ENCODE data around the gene KRTAP1-3.
"Not testable (repeated sequence)": the region's sequence is repeated elsewhere in the genome, so short reads cannot be mapped to it uniquely, and the experiment has no call there.

Gene KRTAP1-3

DNA sequence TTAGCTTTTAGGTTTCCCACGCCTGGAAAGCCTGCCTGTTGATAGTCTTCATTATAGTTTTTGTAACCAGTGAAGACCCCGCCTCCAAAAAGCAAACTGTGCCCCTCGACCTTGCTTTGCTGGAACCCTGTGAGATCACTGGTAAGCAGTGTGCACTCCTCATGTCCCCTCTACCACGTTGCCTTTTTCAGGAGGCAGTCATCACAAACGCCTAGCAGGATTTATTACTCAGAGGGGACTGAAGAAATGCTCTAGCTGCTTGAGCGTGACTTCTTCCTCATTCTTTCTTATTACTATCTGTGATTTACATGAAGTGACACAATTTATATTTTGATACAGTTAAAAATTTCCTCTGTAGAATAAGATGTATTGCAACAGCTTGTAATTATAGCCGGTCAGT lies 19.2 kb downstream of the KRTAP1-3 start:
- no peak for DNase-seq
- intact Hi-C loops (cut with DNase I), result no loop called here

DNA sequence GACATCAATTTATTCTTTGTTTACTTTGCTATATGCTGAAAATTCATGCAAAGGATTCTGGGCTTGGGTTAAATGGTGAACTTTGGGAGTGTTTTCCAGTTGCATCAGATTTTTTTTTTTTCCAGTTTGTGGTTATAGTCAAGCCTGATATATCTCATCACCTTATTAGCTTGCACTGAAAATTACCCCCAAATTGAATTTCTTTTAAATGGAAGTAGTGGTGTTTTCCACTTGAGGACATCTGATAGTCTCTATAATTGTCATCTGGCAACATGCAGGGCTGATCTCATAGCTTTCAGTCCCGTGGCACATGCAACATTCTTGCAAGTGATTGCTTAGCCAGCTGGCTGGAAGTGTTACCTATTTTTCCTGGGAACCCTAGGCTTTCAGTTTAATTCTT lies 21.1 kb downstream of the KRTAP1-3 start:
- DNase-seq, result no peak

DNA sequence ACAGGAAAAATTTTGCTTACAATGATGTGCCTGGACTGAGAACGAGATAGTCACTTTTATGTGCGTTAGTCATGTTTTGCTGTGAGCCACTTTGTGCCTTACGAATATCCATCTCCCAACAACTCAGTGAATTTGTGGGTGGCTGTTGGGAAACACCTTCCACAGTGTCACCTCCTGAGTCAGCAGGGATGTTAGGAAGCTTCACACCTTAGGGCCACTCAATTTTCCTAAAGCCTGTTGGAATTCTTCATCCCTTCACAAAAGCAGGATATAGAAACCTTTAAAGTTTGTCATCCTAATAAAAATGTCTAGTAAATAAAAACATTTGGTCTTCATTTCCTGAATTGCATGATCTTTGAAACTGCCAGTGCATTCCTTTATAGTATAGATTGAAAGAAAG lies 21.5 kb downstream of the KRTAP1-3 start:
- DNase-seq, result no peak

More for the DNA sequence above, 21.1 kb downstream of the KRTAP1-3 start:
- intact Hi-C loops (cut with DNase I), result no loop called here

GRCh38 chr17:41012326-41013120 lies 22.2 kb downstream of the KRTAP1-3 start:
- DNase-seq, result no peak
- intact Hi-C loops (cut with DNase I), result no loop called here

More for the DNA sequence above, 21.5 kb downstream of the KRTAP1-3 start:
- intact Hi-C loops (cut with DNase I), result no loop called here

DNA sequence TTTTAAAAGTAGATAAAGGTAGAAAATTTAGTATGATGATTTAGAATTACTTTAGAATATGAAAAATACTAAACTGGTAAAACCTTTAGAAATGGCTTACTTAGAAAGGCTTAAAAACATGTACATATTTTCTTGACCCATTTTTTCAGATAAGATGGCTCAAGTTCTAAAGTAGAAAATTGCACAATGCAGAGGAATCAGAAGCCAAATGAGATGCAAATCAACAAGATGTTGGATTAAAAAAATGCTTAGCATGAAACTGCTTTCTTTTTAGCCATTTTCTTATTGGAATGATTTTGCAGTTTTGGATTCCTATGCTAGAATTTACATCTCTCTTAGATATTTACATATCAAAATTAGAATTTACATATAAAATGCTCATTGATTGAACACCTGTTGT lies 24.2 kb downstream of the KRTAP1-3 start:
- DNase-seq, result no peak
- intact Hi-C loops (cut with DNase I), result no loop called here

DNA sequence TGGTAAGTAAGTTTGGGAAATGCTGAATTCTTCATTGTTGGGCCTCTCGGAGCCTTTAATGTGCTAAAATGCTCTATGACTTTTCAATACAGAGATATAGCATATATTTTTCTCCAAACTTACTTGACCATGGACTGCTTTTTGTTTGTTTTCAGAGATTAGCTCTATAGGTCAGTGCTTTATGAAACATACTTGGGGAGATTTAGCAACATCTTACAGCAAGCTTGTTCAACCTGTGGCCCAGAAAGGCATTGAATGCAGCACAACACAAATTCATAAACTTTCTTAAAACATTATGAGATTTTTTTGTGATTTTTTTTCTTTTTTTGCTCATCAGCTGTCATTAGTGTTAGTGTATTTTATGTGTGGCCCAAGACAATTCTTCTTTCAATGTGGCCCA lies 24.7 kb downstream of the KRTAP1-3 start:
- intact Hi-C loops (cut with DNase I), result no loop called here
- DNase-seq, result no peak

DNA sequence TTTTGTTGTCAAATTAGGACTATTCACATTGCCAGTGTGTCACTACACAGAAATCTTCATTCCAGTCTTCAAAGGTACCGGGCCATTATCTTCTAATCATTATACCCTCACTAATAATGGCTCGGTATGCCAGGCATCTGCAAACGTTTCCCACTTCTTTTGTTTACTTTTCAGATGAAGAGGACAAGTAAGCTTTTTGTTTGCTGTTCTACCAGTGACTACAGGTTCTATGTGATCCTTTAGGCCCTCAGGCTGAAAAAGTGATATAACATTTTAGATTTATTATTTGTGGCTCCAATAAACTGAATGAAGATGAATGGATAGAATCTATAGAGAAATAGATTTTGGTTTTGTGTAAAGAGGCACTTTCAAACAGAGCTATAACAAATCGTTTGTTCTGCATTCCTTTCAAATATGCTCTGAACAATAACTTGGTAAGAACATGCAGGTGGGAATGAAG lies 25.3 kb downstream of the KRTAP1-3 start:
- intact Hi-C loops (cut with DNase I), result no loop called here
- no peak for DNase-seq

DNA sequence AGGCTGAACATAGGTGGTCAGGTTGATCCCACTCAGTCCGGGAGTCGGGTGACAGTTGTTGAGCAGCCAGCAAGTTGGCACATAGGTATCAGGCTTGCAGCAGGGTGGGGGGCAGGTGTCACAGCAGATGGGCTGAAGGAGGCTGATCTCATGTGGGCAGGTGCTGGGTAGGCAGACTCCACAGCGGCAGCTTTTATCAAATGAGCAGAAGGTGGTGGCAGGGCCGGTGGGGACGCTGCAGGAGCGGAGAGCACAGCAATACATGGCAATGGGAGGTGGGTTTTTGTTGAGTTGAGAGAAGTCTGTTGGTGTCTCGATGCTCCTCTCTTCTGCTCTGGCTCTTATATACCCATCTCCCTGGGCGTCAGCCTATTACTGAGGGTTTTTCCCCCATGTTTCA lies 25.9 kb downstream of the KRTAP1-3 start, which contains the start of gene KRTAP3-1:
TSS of gene KRTAP3-1 (minus strand) at position 318 of the 400 bp plus-strand sequence. CDS start at position 264, 54 bp downstream.
- intact Hi-C loops (cut with DNase I), result no loop called here
- no peak for DNase-seq

GRCh38 chr17:41004397-41004796 lies 30.3 kb downstream of the KRTAP1-3 start:
- DNase-seq, result no peak

GRCh38 chr17:41003926-41004325 lies 30.7 kb downstream of the KRTAP1-3 start:
- intact Hi-C loops (cut with DNase I), result no loop called here
- DNase-seq, result no peak

More at GRCh38 chr17:41004397-41004796, 30.3 kb downstream of the KRTAP1-3 start:
- intact Hi-C loops (cut with DNase I), result no loop called here

DNA sequence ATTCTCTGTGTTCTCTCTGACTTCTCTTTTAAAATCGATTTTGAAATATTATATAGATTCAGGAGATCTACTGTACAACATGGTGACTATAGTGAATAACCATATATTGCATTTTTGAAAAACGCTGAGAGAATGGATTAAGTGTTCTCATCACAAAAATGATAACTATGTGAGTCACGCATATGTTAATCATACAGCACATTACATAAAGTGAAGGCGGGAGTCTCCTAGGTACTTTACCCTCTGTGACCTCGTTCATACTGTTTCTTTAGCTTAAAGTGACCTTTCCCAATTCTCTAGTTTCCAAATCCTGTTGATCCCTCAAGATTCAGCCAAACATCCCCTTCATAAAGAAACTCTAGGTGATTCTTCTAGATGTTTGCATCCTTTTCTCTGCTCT lies 31.9 kb downstream of the KRTAP1-3 start:
- intact Hi-C loops (cut with DNase I), result no loop called here
- no peak for DNase-seq

- DNase-seq, result no peak
- intact Hi-C loops (cut with DNase I), result no loop called here
These were observed 32.9 kb downstream of the KRTAP1-3 start for GRCh38 chr17:41001795-41002194.

- intact Hi-C loops (cut with DNase I), result not testable (repeated sequence)
These were observed 35.1 kb downstream of the KRTAP1-3 start, which contains the start of gene KRTAP3-2 for GRCh38 chr17:40999563-40999962. TSS of gene KRTAP3-2 (minus strand) at chr17:40999906. CDS start at chr17:40999853, 53 bp downstream.

GRCh38 chr17:40997361-40997760 lies 37.3 kb downstream of the KRTAP1-3 start:
- DNase-seq, result no peak
- intact Hi-C loops (cut with DNase I), result no loop called here

More at GRCh38 chr17:40999563-40999962, 35.1 kb downstream of the KRTAP1-3 start, which contains the start of gene KRTAP3-2:
- not testable (repeated sequence) for DNase-seq

- DNase-seq, result no peak
- intact Hi-C loops (cut with DNase I), result no loop called here
These were observed 37.8 kb downstream of the KRTAP1-3 start for GRCh38 chr17:40996829-40997228.

DNA sequence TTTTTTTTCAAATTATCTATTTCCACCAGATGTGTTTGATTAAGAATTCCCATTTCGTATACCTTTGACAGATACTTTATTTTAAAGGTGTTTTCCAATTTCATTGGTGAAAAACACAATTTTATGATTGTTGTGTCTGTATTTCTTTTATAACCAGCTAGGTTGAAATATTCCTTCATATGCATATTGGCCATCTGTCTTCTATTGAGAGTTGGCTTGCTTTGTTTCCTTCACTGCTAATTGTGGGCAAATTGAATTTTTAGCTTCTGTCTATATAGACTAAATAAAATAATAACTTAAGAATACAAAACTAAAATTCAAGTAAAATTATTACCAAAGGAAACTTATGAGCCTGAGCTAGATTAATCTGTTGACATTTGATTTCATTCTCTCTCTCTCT lies 39.6 kb downstream of the KRTAP1-3 start:
- no peak for DNase-seq
- intact Hi-C loops (cut with DNase I), result no loop called here

- intact Hi-C loops (cut with DNase I), result no loop called here
- DNase-seq, result no peak
These were observed 40.8 kb downstream of the KRTAP1-3 start, which contains the start of gene KRTAP3-3 for GRCh38 chr17:40993839-40994238. TSS of gene KRTAP3-3 (minus strand) at chr17:40994164. CDS start at chr17:40994097, 67 bp downstream.

GRCh38 chr17:40993084-40993483 lies 41.6 kb downstream of the KRTAP1-3 start:
- DNase-seq, result no peak
- intact Hi-C loops (cut with DNase I), result no loop called here

DNA sequence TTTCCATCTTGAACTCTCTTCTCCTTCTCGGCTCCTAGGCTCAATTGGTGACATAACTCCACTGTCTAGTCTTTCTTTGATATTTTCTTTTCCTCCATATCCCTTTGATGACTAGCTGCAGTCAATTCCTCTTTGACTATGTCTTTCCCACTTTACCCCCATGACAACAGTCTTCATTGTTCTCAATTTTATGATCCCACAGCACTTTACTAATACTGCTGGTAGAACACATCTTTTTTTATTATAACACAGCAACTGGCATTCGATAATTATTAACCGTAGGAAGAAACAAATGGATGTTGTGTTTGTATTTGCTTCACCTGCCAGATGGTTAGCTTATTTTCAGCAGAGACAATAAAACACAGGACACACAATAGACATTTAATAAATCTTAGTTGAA lies 42.0 kb downstream of the KRTAP1-3 start:
- no peak for DNase-seq
- intact Hi-C loops (cut with DNase I), result no loop called here

- DNase-seq, result no peak
- intact Hi-C loops (cut with DNase I), result no loop called here
These were observed 47.8 kb downstream of the KRTAP1-3 start for GRCh38 chr17:40986920-40987319.

- intact Hi-C loops (cut with DNase I), result no loop called here
- no peak for DNase-seq
These were observed 50.4 kb downstream of the KRTAP1-3 start, which contains the start of gene KRT40 for GRCh38 chr17:40984226-40984625. TSS of gene KRT40 (minus strand) at chr17:40984326. CDS start at chr17:40984273, 53 bp downstream.
